A549 treated with dexamethasone at 1 μM for 4 hours (cell line): ENCODE data around the gene SENP1. TPM values are rescaled to one million over a fixed set of nuclear protein-coding genes. Genes with fewer than 3 reads are reported as not detected.

Experiments
- total RNA-seq: library from RNA; stranded (reverse); fragments of 200-300 nt; extraction: Qiagen RNA extraction; gene quantifications from 5 replicates; pipeline ENCODE4 v1.2.3, GENCODE V29; 2022

SENP1 gene
- 11.5 to 16.0 TPM (median 12.9 TPM) in 5 replicates for total RNA-seq

DNA sequence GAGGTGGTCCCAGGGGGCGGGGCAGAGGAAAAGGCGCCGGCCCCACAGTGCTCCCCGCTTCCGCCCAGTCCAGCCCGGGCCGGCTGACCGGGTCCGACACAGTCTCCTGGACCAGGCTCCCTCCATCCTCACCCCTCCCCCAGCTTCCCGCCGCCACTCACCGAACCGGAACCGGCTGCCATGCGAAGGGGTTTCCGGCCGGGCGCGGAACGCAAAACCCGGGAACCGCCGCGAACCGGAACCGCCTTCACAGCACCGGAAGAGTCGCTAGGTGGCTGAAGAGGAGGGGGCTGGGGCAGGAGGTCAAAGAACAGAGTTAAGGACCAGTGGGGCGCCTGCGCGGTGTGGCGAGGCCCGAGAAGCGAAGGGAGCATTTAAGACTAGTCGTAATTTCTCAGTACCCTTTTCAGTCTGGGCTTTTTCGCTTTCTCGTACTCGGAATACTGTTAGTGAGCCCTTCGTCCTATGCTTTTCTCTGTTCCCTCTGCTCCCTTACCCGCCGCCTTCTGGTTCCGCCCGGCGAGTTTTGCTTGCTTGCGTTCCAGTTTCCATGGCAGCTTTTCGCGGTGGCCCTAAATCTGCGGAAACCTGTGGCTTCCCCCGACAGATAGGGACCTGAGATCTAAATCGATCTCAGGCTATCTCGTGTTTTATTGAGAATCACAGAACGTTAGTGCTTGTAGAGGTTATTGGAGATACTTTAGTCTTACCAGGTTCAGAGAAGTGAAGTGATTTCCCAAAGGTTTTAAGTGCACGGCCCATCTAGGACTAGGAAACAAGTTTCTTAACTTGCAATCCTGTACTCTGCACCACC is at the start of gene SENP1:
Gene SENP1, minus strand, starts transcription at position 213 of the 814 bp plus-strand sequence. CDS start 4,607 bp downstream, outside the sequence.

DNA sequence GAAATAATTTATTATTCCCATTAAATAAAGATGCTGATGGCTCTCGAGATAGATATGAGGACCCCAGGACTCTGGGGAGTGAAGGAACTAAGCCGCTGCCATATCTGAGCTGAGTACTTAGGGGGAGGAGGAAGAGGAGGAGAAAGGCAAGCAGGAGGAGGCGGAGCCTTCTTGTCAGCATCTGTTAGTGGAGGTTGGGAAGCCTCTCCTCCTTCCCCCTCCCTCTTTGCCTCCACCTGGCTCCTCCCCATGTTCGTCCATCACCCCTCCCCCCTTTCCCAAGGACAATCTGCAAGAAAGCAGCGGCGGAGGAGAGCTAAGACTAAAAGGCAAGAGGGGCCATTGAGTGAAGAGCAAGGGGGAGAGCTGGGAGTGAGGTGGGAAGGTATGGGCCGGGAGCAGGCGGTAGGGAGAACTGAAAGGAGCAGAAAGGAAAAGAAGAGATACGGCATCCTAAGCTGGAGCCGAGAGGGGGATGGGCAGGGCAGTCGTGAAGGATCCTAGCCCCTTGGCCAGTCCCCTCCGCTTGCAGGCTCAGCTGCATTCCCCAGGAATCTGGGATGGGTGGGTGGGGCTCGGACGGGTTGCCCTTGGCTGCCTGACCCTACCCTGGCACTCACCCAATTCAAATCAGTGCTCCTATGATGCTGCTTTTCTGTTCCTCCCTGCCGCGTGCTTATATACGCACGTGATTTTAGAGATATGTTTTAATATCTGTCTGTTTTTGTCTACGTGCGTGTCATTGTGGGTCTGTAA is 13.4 kb upstream of the SENP1 start, which contains the start of gene PFKM:
Gene PFKM, plus strand, starts transcription at position 287 of the 756 bp plus-strand sequence. CDS start 3,411 bp downstream, outside the sequence.

DNA sequence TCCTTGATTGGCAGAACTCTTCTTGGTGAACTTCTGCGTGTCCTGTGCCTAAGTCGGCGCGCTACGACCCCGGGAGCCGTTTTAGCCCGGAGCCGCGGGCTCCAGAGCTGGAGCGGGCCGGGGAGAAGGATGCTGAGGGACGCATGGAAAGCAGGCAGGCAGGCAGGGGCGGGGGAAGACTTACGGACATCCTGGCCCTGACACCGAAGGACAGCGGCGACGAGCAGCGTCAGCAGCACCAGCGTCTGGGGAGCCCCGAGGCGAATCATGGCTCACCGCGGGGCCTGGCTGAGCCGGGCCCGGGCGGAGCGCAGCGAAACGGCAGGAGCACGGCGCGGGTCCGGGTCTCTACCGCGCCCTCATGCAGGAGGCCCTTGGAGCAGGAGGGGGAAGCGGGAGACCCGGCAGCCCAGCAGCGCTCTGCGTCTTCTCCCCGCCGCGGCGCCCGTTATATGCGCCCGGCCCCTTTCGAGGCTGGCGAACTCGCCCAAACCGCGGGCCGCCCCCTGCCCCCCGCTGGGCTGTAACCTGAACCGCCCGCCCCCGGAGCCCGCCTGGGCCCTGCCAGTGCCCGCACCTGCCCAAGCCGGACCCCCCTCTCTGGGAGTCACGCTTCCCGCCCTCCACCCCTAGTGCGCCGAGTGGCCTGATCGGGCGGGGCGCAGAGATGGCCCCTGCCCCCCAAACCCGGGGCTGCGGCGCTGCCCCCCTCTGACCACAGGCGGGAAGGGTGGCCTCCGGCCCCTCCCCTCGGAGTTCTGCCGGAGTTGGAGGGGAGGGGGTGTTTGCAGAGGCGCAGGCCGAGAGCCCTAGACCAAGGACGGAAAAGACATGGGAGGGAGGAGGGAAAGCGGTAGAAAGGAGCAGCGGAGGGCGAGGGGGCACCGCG is 101.6 kb downstream of the SENP1 start, which contains the start of gene COL2A1:
Gene COL2A1, minus strand, starts transcription at position 424 of the 889 bp plus-strand sequence. Its CDS starts 155 bp downstream, at position 269.

Other genes starting within 250 kb of the SENP1 start
- 2.7 to 3.5 TPM (median 3.1 TPM) in 5 replicates for gene VDR, start 201.1 kb downstream of the SENP1 start, total RNA-seq
- 116 to 133 TPM (median 125 TPM) in 5 replicates for gene TMEM106C, start 142.5 kb downstream of the SENP1 start, total RNA-seq
- gene COL2A1, start 101.6 kb downstream of the SENP1 start, total RNA-seq = 0.06 to 0.18 TPM (median 0.11 TPM) in 5 replicates
- 22.3 to 24.0 TPM (median 23.5 TPM) in 5 replicates for gene PFKM, start 13.3 kb upstream of the SENP1 start, total RNA-seq
- gene ASB8, start 51.4 kb upstream of the SENP1 start, total RNA-seq = 12.6 to 16.9 TPM (median 14.9 TPM) in 5 replicates
- 2.3 to 3.1 TPM (median 2.9 TPM) in 5 replicates for gene CCDC184, start 77.6 kb upstream of the SENP1 start, total RNA-seq
- gene OR10AD1, start 97.2 kb upstream of the SENP1 start, total RNA-seq = not detected in 5 replicates
- gene ZNF641, start 244.8 kb upstream of the SENP1 start, total RNA-seq = 4.5 to 6.1 TPM (median 5.7 TPM) in 5 replicates